Ovary (tissue), 9 donors: ENCODE results near the gene PXMP4. TPM values are rescaled to one million over a fixed set of nuclear protein-coding genes. Genes with fewer than 3 reads are reported as not detected.

ENCODE experiments used
- DNase-seq, 5 donors: peaks; one replicate each; pipeline ENCODE4 v3.0.0-alpha.2; 2019 to 2020
- H3K27ac ChIP-seq, 2 donors: fragments of 200-600 bp; one replicate each; pipeline versions ENCODE4 v1.5.1 to v1.8.0; 2019 to 2022
- H3K27me3 ChIP-seq: fragments of 200-600 bp; one replicate; pipeline ENCODE4 v1.8.0; 2022
- H3K36me3 ChIP-seq: fragments of 200-600 bp; sonication (generic); one replicate; pipeline ENCODE4 v1.5.1; 2019
- H3K4me1 ChIP-seq: one replicate; pipeline ENCODE4 v1.8.1; 2013; ENCODE audit warnings: mild to moderate bottlenecking, moderate library complexity; ENCODE audit not compliant: insufficient read depth
- H3K4me3 ChIP-seq: fragments of 200-600 bp; sonication (generic); one replicate; pipeline ENCODE4 v1.5.1; 2017
- H3K9me3 ChIP-seq, 2 donors: fragments of 200-600 bp in 1 of 2; sonication (generic) in 1 of 2; one replicate each; pipeline versions ENCODE4 v1.5.1 to v1.8.1; 2013 to 2019; ENCODE audit warnings: mild to moderate bottlenecking in 1 of 2, moderate library complexity in 1 of 2
- EP300 ChIP-seq: sonication (generic); formaldehyde crosslinking; IDR thresholded peaks from one replicate; pipeline ENCODE4 v1.6.1; 2017; ENCODE audit warnings: antibody characterized with exemption
- POLR2A ChIP-seq: fragments of 450-650 bp; IDR thresholded peaks from one replicate; pipeline ENCODE4 v1.6.1; 2017; ENCODE audit warnings: antibody characterized with exemption, mild to moderate bottlenecking, moderate library complexity
- WGBS, 3 donors: extraction: QIAGEN DNeasy Blood & Tissue Kit in 1 of 3; methylation state at CpG; one replicate each; pipeline versions ENCODE4 v1.1.5 to v1.1.7; 2013 to 2017; 5-methylcytosine and 5-hydroxymethylcytosine counted together
- intact Hi-C, 4 donors: fragments of 100-400 bp; cut with DNase I; formaldehyde crosslinking; loops; one replicate each; pipeline versions ENCODE4 v1.11.0 to v1.15.1; 2022 to 2023
- polyA plus RNA-seq, 2 donors: library from polyadenylated mRNA; stranded (reverse); fragments of 200-250 nt in 1 of 2; fragments of 350-450 nt in 1 of 2; fragmentation: Illumina TruSeq in 1 of 2; extraction: RNeasy Lipid Tissue Mini Kit (QIAGEN cat#74804) in 1 of 2; gene quantifications; one replicate each; pipeline ENCODE4 v1.2.3, GENCODE V29; 2013 to 2014
- total RNA-seq, 7 donors: library from RNA; depleted of rRNA in 2 of 7; stranded (reverse); fragments of >200 nt in 2 of 7; fragmentation: NEBNext Ultra II Directional in 3 of 7; extraction: Animal tissue kit (Norgen Biotek cat#: 25700) in 3 of 7; gene quantifications; one replicate each; pipeline versions ENCODE4 v1.1.0 to v1.2.4, GENCODE V29; 2016 to 2023
- TF ChIP-seq, protein P1 (sequence below), 3 donors: fragments of 450-650 bp in 2 of 3; fragments of 200-600 bp in 1 of 3; IDR thresholded peaks; one replicate each; pipeline versions ENCODE4 v1.5.1 to v1.8.0; 2016 to 2022; ENCODE audit warnings: antibody characterized with exemption in 3 of 3, mild to moderate bottlenecking in 1 of 3
- donor health status: DM: no; HTN: no; CAD: no; lungs with moderate emphysema.
- donor health status: DM: no; HTN: no; CAD: no.
- donor health status: Bipolar disorder and iron deficiency.
- donor health status: DM: yes; HTN: yes; CAD: no.
- donor health status: DM: no; HTN: no; CAD: no.
- donor health status: DM: yes; HTN: yes; CAD: no.

The PXMP4 gene
- total and polyA plus RNA-seq, 9 donors: 3.4 to 15.1 (median 10.3) TPM

DNA sequence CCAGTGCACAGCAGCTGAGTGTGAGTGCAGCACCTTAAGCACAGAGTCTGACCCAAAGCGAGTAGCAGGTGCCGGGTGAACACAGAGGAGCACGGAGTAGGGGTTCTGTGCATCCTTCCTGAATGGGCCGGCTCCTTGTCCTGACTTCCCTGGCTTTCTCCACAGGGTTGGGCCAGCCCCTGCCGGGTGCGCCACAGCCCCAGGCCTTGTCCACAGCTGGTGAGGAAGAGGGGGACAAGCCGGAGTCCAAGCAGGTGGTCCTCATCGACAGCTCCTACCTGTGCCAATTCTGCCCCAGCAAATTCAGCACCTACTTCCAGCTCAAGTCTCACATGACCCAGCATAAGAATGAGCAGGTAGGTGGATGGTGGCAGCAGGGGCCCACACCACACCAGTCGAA, 46.6 kb upstream of the PXMP4 start:
- no peak overlapping the region for H3K27ac ChIP-seq

GRCh38 chr20:33765592-33765991, 45.5 kb upstream of the PXMP4 start:
- no peaks in the 10 kb centered on the region for H3K9me3 ChIP-seq
- no peak overlapping the region for H3K27ac ChIP-seq
- TF ChIP-seq POLR2A (no peak), EP300 (no peak)
- TF ChIP-seq, protein P1, sequence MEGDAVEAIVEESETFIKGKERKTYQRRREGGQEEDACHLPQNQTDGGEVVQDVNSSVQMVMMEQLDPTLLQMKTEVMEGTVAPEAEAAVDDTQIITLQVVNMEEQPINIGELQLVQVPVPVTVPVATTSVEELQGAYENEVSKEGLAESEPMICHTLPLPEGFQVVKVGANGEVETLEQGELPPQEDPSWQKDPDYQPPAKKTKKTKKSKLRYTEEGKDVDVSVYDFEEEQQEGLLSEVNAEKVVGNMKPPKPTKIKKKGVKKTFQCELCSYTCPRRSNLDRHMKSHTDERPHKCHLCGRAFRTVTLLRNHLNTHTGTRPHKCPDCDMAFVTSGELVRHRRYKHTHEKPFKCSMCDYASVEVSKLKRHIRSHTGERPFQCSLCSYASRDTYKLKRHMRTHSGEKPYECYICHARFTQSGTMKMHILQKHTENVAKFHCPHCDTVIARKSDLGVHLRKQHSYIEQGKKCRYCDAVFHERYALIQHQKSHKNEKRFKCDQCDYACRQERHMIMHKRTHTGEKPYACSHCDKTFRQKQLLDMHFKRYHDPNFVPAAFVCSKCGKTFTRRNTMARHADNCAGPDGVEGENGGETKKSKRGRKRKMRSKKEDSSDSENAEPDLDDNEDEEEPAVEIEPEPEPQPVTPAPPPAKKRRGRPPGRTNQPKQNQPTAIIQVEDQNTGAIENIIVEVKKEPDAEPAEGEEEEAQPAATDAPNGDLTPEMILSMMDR (IDR thresholded peaks at IDR 0.05): no peak
- no peaks in the 10 kb centered on the region for H3K36me3 ChIP-seq
- no peaks in the 10 kb centered on the region for H3K4me1 ChIP-seq
- no peak for DNase-seq
- no peaks in the 10 kb centered on the region for H3K27me3 ChIP-seq
- no peak overlapping the region for H3K4me3 ChIP-seq
- 92 to 96% (median 94%) methylated on average over 5 of the region's 5 CpGs for WGBS, 3 donors
- intact Hi-C loops: no loop called here

More for the DNA sequence above, 46.6 kb upstream of the PXMP4 start:
- no peak for DNase-seq
- no peak overlapping the region for H3K4me3 ChIP-seq
- H3K36me3 ChIP-seq: no peaks in the 10 kb centered on the region
- intact Hi-C loops: loop anchor here in 1 of 4 donors (1.0 kb wide), 1 partner anchor 9 kb away; no protein-coding TSS in a partner anchor
- 90 to 97% (median 91%) methylated on average over 9 of the region's 9 CpGs for WGBS, 3 donors
- H3K27me3 ChIP-seq: no peaks in the 10 kb centered on the region
- TF ChIP-seq, protein P1 (IDR thresholded peaks at IDR 0.05): no peak
- TF ChIP-seq POLR2A (no peak), EP300 (no peak)
- H3K9me3 ChIP-seq: no peaks in the 10 kb centered on the region
- no peaks in the 10 kb centered on the region for H3K4me1 ChIP-seq

- no peaks in the 10 kb centered on the region for H3K4me1 ChIP-seq
- intact Hi-C loops: no loop called here
- no peaks in the 10 kb centered on the region for H3K9me3 ChIP-seq
- no peak for DNase-seq
- TF ChIP-seq EP300 (no peak), POLR2A (no peak)
- TF ChIP-seq, protein P1 (IDR thresholded peaks at IDR 0.05): no peak
- WGBS, 3 donors: 73 to 76% (median 74%) methylated on average over 2 of the region's 2 CpGs
- H3K27ac ChIP-seq: no peak overlapping the region
- H3K4me3 ChIP-seq: no peak overlapping the region
- no peaks in the 10 kb centered on the region for H3K27me3 ChIP-seq
- no peaks in the 10 kb centered on the region for H3K36me3 ChIP-seq
Observed at GRCh38 chr20:33765099-33765498, 45.0 kb upstream of the PXMP4 start.

GRCh38 chr20:33761698-33762250, 41.7 kb upstream of the PXMP4 start:
- no peaks in the 10 kb centered on the region for H3K36me3 ChIP-seq
- no peaks in the 10 kb centered on the region for H3K4me1 ChIP-seq
- intact Hi-C loops: no loop called here
- no peaks in the 10 kb centered on the region for H3K27me3 ChIP-seq
- 92 to 93% (median 92%) methylated on average over 13 of the region's 13 CpGs for WGBS, 3 donors
- TF ChIP-seq EP300 (no peak), POLR2A (no peak)
- TF ChIP-seq, protein P1 (IDR thresholded peaks at IDR 0.05): no peak
- no peak overlapping the region for H3K27ac ChIP-seq
- no peaks in the 10 kb centered on the region for H3K9me3 ChIP-seq
- no peak overlapping the region for H3K4me3 ChIP-seq
- DNase-seq: no peak
